ENCODE data around the gene BEX1.
A peak's percentile ranks its signal among the peaks of the same experiment; 100 is the strongest.
"Not testable (repeated sequence)": the region's sequence is repeated elsewhere in the genome, so short reads cannot be mapped to it uniquely, and the experiment has no call there.

BEX1 gene

DNA sequence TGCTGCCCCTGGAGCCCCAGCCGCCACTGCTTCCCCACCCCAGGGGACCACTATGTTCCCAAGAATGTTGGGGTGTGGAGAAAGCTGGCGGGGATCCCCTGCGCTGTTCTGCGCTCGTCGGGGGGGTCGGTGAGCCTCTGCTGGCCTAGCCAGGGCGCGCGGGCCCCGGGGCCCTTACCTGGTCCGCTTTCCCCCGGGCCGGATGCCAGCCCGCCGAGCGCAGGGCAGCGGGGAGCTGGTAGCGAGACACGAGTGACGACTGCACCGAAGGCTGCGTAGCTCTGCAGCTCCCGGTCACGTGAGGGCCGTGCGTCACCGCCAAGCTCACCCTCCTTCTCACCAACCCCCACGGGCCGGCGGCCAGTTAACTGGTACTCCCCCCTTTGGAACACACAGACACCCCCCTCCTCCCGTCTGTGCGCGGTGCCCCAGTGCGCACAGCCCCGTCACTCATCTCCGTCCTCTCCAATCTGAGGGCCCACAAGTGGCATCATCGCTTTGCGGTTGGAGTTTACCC, at the start of gene BEX1:
Gene BEX1, minus strand, starts transcription at position 254 of the 517 bp plus-strand sequence. CDS start 897 bp downstream, outside the sequence.
- DNase-seq, result peak; percentile 91

DNA sequence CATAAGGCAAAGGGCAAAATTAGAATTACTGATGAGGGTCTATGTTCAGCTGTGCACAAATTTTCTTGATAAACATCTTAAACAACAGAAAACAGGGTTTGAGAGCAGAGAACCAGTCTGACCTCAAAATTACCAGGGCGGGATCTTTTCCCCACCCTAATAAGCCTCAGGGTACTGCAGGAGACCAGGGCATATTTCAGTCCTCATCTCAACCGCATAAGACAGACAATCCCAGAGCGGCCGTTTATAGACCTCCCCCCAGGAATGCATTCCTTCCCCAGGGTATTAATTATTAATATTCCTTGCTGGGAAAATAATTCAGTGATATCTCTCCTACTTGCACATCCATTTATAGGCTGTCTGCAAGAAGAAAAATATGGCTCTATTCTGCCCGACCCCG, 45.5 kb upstream of the BEX1 start:
- DNase-seq, result not testable (repeated sequence)

DNA sequence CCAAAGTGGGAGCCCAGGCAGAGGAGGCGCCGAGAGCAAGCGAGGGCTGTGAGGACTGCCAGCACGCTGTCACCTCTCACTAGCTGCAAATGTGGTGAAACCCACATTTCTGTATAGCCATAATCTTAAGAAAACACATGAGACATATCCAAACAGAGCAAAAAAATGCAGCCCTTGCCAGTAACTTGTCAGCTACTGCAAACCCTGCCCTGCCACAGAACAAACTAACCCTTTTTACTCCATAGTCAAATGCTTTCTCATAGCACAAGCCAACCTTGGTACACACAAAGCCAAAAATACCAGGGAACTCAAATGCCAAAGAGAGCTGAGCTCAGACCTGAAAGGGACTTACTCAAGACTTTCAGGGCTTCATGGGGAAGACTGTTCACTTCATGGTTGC, 43.9 kb upstream of the BEX1 start:
- no peak for DNase-seq

DNA sequence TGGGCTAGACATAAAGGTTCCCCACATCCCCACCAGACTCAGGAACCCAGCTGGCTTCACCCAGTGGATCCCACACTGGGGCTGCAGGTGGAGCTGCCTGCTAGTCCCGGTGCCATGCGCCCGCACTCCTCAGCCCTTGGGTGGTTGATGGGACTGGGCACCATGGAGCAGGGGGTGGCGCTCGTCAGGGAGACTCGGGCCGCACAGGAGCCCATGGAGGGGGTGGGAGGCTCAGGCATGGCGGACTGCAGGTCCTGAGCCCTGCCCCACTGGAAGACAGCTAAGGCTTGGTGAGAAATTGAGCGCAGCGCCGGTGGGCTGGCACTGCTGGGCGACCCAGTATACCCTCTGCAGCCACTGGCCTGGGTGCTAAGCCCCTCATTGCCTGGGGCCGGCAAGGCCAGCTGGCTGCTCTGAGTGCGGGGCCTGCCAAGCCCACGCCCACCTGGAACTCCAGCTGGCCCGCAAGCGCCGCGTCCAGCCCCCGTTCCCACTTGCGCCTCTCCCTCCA, 43.3 kb upstream of the BEX1 start:
- DNase-seq, result not testable (repeated sequence)

DNA sequence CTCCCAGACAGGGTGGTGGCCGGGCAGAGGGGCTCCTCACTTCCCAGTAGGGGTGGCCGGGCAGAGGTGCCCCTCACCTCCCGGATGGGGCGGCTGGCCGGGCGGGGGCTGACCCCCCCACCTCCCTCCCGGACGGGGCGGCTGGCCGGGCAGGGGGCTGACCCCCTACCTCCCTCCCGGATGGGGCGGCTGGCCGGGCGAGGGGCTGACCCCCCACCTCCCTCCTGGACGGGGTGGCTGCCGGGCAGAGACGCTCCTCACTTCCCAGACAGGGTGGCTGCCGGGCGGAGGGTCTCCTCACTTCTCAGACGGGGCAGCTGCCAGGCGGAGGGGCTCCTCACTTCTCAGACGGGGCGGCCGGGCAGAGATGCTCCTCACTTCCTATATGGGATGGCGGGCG, 40.4 kb upstream of the BEX1 start:
- not testable (repeated sequence) for DNase-seq

DNA sequence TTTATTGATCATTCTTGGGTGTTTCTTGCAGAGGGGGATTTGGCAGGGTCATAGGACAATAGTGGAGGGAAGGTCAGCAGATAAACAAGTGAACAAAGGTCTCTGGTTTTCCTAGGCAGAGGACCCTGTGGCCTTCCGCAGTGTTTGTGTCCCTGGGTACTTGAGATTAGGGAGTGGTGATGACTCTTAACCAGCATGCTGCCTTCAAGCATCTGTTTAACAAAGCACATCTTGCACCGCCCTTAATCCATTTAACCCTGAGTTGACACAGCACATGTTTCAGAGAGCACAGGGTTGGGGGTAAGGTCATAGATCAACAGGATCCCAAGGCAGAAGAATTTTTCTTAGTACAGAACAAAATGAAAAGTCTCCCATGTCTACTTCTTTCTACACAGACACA, 39.9 kb upstream of the BEX1 start:
- not testable (repeated sequence) for DNase-seq

DNA sequence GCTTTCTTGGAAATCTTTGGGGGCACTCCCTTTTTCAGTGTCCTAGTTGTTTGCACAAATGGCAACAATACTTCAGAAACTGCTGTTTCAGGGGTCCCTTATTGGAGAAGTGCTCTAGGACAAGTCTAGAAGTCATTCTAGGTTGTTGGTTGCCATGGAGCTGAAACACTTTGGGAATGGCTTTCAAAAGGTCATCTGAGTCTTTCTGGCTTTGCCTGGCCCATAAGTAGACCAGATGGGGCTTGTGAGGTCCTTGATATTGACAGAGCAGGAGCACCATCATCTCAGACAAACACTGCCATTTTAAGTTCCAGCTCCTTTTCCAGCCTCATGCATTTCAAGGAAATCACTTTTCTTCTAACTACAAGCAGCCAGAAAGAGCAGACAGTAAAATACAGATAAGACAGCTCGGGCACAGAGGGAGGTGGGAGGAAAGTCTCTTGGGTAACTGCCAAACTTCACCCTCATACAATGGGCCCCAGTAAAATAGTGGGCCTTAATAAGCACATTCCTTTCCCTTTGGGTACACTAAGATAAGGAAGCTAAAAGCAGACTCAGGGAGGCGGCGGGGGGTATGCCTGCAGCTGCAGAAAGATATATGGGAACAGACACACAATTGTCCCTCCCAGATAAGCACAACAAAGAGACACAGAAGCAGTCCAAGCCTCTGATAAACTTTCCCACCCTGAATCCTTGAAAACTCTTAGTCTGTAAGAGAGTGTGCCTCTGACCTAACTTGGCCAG, 37.5 kb upstream of the BEX1 start:
- DNase-seq, result no peak

DNA sequence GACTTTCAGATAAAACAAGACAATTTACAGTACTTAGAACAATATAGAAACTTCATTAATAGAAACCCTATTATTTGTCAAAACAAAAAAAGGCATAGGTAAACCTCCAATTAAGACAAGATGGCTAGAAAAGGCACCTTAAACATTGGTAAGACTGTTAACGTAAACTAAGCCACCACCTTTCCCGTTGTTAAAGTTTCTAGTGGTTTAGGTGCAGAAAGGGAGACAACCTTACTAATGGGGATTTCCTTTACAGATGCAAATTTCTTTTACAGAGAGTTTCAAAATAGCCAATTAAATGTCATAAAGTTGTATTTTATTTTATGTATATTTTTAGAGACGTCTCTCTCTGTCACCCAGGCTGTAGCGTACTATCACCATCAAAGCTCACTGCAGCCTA, 36.5 kb upstream of the BEX1 start:
- DNase-seq, result no peak

DNA sequence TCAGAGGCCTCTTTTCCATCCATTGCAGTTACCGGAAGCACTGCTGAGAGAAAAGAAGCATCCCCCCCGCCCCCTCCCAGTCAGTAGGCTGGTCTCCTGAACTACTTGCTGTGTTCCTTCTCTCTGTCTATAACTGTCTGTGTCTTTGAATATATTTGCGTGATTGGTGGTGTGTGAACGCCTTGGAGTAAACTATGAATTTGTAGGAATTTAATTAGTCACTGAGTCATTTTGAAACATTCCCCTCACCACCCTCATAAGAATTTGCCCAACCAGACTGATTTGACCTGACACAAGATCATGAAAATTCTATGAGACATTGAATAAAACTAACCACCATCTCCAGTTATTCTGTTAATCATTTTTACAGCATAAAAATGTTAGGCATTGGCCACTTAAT, 35.7 kb upstream of the BEX1 start:
- no peak for DNase-seq

DNA sequence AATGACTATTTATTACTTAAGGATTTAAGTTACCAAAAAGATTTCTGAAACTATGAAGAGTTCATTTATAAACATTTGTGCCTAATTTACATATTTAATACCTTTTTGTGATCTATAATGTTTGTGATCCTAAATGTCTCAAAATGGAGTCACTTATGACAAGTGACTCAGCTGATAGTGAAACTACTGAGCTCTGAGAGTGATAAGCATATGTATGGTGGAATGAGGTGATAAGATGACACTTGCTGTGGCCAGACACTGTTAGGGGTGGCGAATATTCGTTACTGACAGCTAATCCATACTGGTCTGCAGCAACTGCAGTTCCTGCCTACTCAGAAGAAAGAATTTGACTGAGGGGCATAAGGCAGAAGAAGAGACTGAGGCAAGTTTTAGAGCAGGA, 34.5 kb upstream of the BEX1 start:
- DNase-seq, result no peak

DNA sequence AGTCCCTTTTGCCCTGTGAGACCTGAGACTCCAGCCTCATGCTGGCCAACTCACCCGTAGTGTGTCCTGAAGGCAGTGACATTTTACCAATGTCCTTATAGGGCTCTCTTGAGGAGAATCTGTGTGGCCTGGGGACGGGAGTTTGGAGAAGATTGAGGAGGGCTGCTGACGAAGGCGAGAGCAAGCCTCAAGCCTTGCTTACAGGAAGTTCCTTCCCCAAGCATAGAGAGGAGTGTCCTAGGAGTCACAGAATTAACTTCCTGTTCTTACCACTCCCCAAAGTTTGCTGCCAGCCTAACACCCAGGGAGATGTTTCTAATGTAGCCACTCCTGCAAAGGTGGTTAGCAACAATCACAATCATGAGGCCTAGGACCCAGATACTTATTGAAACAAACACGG, 29.0 kb upstream of the BEX1 start, which contains the start of gene NXF3:
Gene NXF3, minus strand, starts transcription at position 202 of the 400 bp plus-strand sequence. Its CDS starts 120 bp downstream, at position 82.
- no peak for DNase-seq

DNA sequence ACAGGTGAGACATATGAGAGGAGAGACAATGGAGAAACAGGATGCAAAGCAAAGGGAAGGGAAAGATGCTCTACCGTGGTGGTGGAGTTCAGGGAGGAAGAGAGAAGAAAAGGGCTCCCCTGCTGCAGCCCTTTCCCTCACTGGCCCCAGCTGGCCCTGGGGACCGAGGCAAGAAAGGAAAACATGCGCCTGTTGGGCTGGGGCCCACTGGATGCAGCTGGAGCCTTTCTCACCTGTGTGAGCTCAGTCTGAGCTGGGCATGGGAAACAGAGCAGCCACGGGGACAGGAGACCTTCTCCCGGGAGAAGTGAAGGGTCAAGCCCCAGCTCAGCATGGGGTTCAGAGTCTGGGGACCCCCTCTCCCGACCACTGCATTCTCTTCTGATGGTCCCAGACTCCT, 17.1 kb upstream of the BEX1 start:
- no peak for DNase-seq

DNA sequence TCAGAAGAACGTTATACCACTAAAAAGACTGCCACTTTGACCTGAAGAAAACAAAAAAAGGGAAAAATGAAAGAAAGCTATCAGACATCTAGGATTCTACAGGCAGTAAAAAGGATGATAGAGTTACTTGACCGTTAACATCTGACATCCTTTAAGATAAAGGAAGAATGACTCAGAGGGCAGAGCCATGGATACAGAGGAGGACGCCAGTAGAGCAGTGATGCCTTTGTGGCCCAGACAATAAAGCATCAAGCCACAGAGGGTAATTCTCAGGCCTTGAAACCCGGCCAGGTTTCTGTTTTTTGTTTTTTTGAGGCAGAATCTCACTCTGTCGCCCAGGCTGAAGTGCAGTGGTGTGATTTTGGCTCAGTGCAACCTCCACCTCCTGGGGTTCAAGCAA, 9.5 kb upstream of the BEX1 start:
- no peak for DNase-seq

DNA sequence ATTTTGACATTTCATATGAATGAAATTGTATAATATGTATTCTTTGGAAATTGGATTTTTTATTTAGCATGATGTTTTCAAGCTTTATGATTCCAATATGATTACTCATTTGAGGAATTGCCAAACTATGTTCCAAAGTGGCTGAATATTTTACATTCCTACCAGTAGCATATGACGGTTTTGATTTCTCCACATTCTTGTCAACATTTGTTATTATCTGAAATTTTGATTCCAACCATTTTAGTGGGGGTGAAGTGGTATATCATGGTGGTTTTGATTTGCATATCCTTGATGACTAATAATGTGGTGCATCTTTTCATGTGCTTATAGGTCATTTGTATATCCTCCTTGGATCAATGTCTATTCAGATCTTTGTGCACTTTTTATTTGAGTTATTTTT, 2.6 kb upstream of the BEX1 start:
- DNase-seq, result no peak

DNA sequence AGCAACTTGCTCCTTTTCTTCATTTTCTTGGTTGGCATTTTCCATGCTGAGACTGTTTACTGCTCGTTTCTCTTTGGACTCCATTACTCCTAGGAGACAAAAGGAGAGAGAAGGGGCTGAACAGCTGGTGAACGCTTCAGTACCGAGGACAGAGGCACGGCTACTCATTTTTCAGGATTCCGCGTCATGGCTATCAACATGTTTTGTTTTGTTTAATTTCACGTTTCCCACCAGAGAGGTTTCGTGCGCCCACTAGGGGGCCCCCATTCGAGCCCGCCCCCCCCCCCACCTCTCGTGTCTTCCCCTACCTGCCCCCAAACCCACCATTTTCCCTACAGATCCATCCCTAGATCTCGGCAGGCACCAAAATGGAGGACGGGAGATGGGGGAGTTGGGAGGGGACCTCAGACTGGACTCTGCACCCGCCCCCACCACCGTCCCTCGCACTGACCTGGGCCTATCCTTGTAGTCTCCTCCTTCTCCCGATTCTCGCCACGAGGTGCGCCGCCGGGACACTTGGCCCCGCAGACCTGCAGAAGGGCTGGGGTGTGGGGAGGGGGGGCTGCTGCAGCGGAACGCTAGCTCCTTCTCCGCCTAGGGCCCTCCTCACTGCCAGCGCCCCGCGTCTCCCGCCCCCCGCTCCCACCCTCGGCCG, 653 bp downstream of the BEX1 start:
- DNase-seq, result peak; percentile 52

DNA sequence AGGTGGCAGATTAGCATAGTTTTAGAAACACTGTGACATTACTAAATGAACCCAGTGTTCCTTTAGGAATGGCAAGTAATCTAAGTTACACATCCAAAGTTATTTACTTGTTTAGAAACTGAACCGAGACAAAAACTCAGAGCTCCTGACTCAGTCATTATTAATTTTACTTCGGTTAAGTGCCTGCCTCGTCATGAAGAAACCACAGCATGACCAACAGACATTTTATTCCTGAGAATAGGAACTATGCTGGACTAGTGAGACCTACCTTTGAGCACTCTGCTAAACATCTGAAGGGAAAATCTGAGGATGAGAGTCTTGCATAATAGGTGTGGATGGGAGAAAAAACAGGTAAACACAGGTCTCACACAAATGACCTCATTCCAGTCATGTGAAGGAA, 2.5 kb downstream of the BEX1 start:
- no peak for DNase-seq

DNA sequence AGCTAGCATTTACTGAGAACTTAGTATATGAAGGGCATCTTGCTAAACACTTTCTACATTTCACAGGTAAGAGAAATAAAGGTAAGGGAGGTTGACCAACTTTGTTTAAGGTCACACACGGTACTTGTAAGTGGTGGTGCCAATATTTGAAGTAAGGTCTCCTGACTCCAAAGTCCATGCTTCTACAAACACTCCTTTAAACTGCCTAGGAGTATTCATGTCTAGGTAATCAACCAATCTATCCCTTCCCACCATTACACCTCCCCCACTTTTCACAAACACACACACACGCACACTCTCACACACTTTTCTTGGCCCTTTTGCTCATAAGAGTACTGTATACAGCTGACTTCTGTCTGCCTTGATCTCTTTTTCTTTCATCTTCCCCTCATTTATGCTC, 7.1 kb downstream of the BEX1 start:
- no peak for DNase-seq

DNA sequence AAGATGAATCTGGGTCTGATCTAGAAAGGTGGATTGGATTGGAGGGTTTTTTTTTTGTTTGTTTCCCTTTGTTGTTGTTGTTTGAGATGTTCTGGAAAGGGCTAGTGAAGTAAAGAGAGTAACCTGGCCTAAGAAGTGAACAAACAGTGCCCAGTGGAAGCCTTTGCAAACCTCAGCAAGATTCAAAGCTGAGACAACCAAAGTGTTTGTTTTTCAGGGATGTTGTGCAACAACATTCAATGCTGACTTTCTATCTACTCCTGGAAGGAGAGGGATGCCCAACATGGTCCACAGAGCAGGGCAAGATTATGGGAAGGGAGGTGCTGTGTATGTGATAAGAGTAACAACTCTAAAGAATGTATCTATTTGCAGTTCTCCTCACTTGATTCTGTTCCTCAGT, 11.3 kb downstream of the BEX1 start:
- DNase-seq, result no peak

DNA sequence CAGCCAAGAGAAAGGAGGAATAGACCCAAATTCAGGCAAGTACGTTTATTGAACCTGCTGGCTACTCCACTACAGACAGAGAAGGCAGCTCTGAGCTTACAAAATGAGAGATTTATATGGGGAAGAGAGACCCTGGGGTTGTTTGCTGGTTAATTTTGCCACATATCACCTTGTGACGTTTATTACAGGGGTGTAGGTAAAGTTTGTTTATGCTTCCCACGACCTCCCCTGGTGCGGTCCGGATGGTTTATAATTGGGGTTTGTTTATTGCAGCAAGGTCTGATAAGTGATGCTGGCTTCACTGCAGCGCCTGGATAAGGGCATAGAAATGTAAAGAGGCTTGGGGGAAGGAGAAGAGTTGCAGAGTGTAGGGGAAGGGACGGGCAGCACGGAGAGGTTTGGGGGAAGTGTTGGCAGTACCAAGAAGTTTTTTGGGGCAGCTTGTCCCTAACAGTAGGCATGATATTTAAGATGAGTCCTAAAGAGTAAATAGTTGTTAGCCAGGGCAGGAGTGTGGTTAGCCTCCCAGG, 12.6 kb downstream of the BEX1 start:
- DNase-seq, result no peak

DNA sequence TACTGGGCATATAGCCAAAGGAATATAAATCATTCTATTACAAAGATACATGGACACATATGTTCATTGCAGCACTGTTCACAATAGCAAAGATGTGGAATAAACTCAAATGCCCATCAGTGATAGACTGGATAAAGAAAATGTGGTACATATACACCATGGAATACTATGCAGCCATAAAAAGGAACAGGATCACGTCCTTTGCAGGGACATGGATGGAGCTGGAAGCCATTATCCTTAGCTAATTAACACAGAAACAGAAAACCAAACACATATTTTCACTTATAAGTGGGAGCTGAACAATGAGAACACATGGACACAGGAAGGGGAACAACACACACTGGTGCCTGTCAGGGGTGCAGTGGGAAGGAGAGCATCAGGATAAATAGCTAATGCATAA, 30.6 kb downstream of the BEX1 start:
- not testable (repeated sequence) for DNase-seq

DNA sequence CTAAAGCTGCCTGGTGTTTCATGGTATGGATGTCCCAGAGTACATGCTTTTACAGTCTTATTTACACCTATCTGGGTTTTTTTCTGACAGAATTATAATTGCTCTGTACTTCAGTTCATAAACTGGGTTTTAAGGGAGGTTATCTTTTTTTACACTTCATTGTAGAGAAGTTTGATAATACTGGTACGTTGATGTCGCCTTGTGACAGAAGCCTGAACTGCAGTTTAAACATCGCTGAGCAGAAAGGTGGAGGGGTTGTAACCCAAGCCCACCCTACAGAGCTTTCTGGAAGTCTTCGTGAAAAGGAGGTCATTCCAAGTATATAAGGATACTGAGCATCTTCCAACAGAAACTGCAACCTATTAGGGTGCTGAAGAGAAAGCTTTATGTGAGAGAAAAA, 46.4 kb downstream of the BEX1 start:
- no peak for DNase-seq

DNA sequence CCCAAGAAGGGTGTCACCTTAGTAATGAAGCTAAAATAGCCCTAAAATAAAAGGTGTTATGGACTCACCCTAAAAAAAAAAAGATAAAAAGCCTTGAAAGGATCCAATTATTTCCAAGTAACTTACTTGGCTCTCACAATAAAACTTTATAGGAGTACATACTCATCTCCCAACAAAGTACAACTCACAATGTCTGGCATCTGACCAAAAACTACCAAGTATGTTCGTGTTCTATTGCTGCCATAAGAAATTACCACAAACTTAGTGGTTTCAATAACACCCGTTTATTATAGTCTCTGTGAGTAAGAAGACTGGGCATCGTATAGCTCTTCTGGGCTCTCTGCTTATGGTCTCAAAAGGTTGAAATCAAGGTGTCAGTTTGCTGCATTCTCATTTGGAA, 51.0 kb downstream of the BEX1 start:
- no peak for DNase-seq

All from NCI-H510A (cell line).